ENCODE measurements around the gene ASGR2. TPM values are rescaled to one million over a fixed set of nuclear protein-coding genes. Genes with fewer than 3 reads are reported as not detected.

ASGR2 gene
- total RNA-seq, result not detected in 2 replicates

GRCh38 chr17:7114241-7114874, at the start of gene ASGR2:
Gene ASGR2, minus strand, starts transcription at chr17:7114822. Its CDS starts 582 bp downstream, at chr17:7114240.

GRCh38 chr17:7079581-7080455, 34.8 kb downstream of the ASGR2 start, which contains the start of gene CLEC10A:
Gene CLEC10A, minus strand, starts transcription at chr17:7080251. Its CDS starts 1,439 bp downstream, at chr17:7078812.

Other genes starting within 250 kb of the ASGR2 start
- not detected in 2 replicates for gene ALOX12, start 118.8 kb downstream of the ASGR2 start, total RNA-seq
- 88.2 and 97.8 TPM in 2 replicates for gene RNASEK, start 102.2 kb downstream of the ASGR2 start, total RNA-seq
- 0.20 and 0.36 TPM in 2 replicates for gene BCL6B, start 91.8 kb downstream of the ASGR2 start, total RNA-seq
- gene SLC16A13, start 78.8 kb downstream of the ASGR2 start, total RNA-seq, result 0.85 and 1.1 TPM in 2 replicates
- gene SLC16A11, start 70.7 kb downstream of the ASGR2 start, total RNA-seq, result 0.10 and 0.13 TPM in 2 replicates
- gene CLEC10A, start 34.6 kb downstream of the ASGR2 start, total RNA-seq, result not detected in 2 replicates
- gene ASGR1, start 64.5 kb upstream of the ASGR2 start, total RNA-seq, result 0.26 and 0.43 TPM in 2 replicates
- gene DLG4, start 105.0 kb upstream of the ASGR2 start, total RNA-seq, result 38.6 and 51.8 TPM in 2 replicates
- gene ACADVL, start 105.1 kb upstream of the ASGR2 start, total RNA-seq, result 253 and 331 TPM in 2 replicates
- 57.9 and 79.4 TPM in 2 replicates for gene DVL2, start 119.7 kb upstream of the ASGR2 start, total RNA-seq
- 36.2 and 41.9 TPM in 2 replicates for gene PHF23, start 124.6 kb upstream of the ASGR2 start, total RNA-seq
- 152 and 153 TPM in 2 replicates for gene GABARAP, start 127.6 kb upstream of the ASGR2 start, total RNA-seq
- 71.7 and 85.0 TPM in 2 replicates for gene CTDNEP1, start 136.9 kb upstream of the ASGR2 start, total RNA-seq
- gene ELP5, start 137.4 kb upstream of the ASGR2 start, total RNA-seq, result 23.6 and 23.8 TPM in 2 replicates
- 0.33 and 0.65 TPM in 2 replicates for gene CLDN7, start 147.7 kb upstream of the ASGR2 start, total RNA-seq
- gene SLC2A4, start 166.9 kb upstream of the ASGR2 start, total RNA-seq, result 0.10 and 0.13 TPM in 2 replicates
- gene YBX2, start 179.8 kb upstream of the ASGR2 start, total RNA-seq, result 0.07 TPM in 1 of 2 replicates, not detected in the other
- gene EIF5A, start 192.8 kb upstream of the ASGR2 start, total RNA-seq, result 351 and 391 TPM in 2 replicates
- 20.3 and 20.4 TPM in 2 replicates for gene GPS2, start 200.5 kb upstream of the ASGR2 start, total RNA-seq
- gene NEURL4, start 214.5 kb upstream of the ASGR2 start, total RNA-seq, result 21.6 and 31.2 TPM in 2 replicates
- gene ACAP1, start 221.7 kb upstream of the ASGR2 start, total RNA-seq, result 0.33 and 0.99 TPM in 2 replicates
- gene KCTD11, start 237.3 kb upstream of the ASGR2 start, total RNA-seq, result 13.4 and 14.2 TPM in 2 replicates
- not detected in 2 replicates for gene TMEM95, start 240.3 kb upstream of the ASGR2 start, total RNA-seq